Esophagus muscularis mucosa (tissue), 4 donors: ENCODE results near the gene SETX. TPM values are rescaled to one million over a fixed set of nuclear protein-coding genes. Genes with fewer than 3 reads are reported as not detected.

Experiments
- DNase-seq: peaks from one replicate; pipeline ENCODE4 v3.0.0-alpha.2; 2017; ENCODE audit errors: extremely low spot score
- H3K27ac ChIP-seq, 4 donors: fragments of 200-600 bp; sonication (generic); replicated peaks in 1 of 4; 1 replicate in 3 of 4; 2 replicates in 1 of 4; pipeline ENCODE4 v1.5.1; 2016 to 2019; ENCODE audit warnings: mild to moderate bottlenecking in 1 of 4
- H3K27me3 ChIP-seq, 4 donors: fragments of 200-600 bp; sonication (generic); one replicate each; pipeline versions ENCODE4 v1.5.1 to v1.6.0; 2016 to 2019
- H3K36me3 ChIP-seq, 4 donors: fragments of 200-600 bp; sonication (generic); one replicate each; pipeline ENCODE4 v1.5.1; 2016 to 2019
- H3K4me1 ChIP-seq, 4 donors: fragments of 200-600 bp; sonication (generic); one replicate each; pipeline ENCODE4 v1.5.1; 2016 to 2019
- H3K4me3 ChIP-seq, 4 donors: fragments of 200-600 bp; sonication (generic); 1 replicate in 2 of 4; 2 replicates in 2 of 4; pipeline ENCODE4 v1.5.1; 2016 to 2019; ENCODE audit warnings: mild to moderate bottlenecking in 4 of 4, moderate library complexity in 1 of 4
- H3K9me3 ChIP-seq, 4 donors: fragments of 200-600 bp; sonication (generic); 1 replicate in 3 of 4; 2 replicates in 1 of 4; pipeline ENCODE4 v1.5.1; 2016 to 2019
- EP300 ChIP-seq: sonication (generic); formaldehyde crosslinking; IDR thresholded peaks from one replicate; pipeline ENCODE4 v1.6.1; 2017; ENCODE audit warnings: antibody characterized with exemption
- POLR2A ChIP-seq: fragments of 450-650 bp; IDR thresholded peaks from one replicate; pipeline ENCODE4 v1.6.1; 2017; ENCODE audit warnings: antibody characterized with exemption, moderate library complexity, mild to moderate bottlenecking, low read depth
- POLR2AphosphoS5 ChIP-seq, 2 donors: sonication (generic); formaldehyde crosslinking; IDR thresholded peaks; one replicate each; pipeline ENCODE4 v1.6.1; 2017; ENCODE audit warnings: antibody characterized with exemption in 2 of 2
- WGBS: methylation state at CpG from one replicate; pipeline ENCODE4 v1.1.5; 2018; 5-methylcytosine and 5-hydroxymethylcytosine counted together
- intact Hi-C: fragments of 100-400 bp; cut with DNase I; formaldehyde crosslinking; loops from one replicate; pipeline ENCODE4 v1.15.1; 2023
- total RNA-seq, 4 donors: library from RNA; depleted of rRNA; stranded (reverse); fragments of >200 nt; gene quantifications; one replicate each; pipeline versions ENCODE4 v1.1.0 to v1.2.1, GENCODE V29; 2016
- TF ChIP-seq, protein P1 (sequence below), 3 experiments: fragments of 200-600 bp in 2 of 3; fragments of 450-650 bp in 1 of 3; sonication (generic) in 2 of 3; IDR thresholded peaks; one replicate each; pipeline ENCODE4 v1.5.1; 2017 to 2019; ENCODE audit warnings: antibody characterized with exemption in 3 of 3, mild to moderate bottlenecking in 2 of 3, moderate library complexity in 1 of 3

Gene SETX
- total RNA-seq, 4 donors from 2014 or later = 44.1 to 46.9 (median 45.9) TPM

DNA sequence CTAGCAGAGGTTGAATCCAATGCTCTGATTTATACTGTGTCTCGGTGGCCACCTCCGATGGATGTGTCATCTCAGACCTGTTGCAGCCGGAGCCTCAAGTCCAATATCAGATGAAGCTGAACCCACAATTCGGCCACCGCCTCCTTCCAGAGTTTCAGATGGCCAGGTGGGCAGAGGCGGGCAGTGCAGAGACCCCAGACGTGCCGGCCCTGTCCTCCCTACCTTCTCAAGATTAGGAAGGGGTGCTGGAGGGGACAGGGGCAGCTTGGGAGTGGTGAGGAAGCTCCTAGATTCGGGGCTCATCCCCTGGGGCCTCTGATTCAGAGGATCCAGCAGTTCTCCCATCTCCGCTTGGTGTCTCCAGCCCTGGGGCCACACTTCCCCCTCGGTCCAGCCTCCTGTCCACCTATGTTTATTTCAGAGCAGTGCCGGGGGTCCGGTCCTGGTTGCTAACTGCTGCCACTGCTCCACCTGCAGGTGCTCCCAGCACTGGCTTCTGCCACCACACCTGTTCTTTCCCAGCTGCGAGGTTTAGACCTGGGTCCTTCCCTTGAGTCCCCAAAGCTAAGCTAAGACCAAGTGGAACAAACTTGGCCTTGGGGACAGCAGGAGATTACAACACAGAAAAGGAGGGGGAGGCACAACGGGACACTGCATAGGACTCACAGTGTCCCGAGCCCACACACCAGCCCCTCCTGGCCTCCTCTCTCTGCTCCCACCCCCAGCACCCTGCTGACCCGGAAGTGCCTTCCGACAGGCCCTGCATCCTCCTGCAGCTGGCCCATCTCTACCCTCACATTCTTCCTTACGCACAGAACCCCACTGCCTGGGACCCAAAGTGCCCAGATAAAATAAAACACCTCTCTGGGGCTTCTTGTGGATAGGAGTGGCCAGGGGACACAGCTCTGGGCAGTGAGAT, 111.4 kb downstream of the SETX start:
- Histone ChIP-seq H3K27me3 (peaks cover 0 to 38% (median 0%) of the 10 kb centered on the region in 4 donors), H3K4me1 (peaks cover 17 to 43% (median 40%) of the 10 kb centered on the region in 4 donors), H3K27ac (no peak overlapping the region), H3K4me3 (no peak overlapping the region), H3K9me3 (no peaks in the 10 kb centered on the region), H3K36me3 (no peaks in the 10 kb centered on the region)
- TF ChIP-seq EP300 = no peak
- no peak for TF ChIP-seq POLR2A
- no peak for TF ChIP-seq POLR2AphosphoS5 (IDR thresholded peaks at IDR 0.05)
- TF ChIP-seq, protein P1, sequence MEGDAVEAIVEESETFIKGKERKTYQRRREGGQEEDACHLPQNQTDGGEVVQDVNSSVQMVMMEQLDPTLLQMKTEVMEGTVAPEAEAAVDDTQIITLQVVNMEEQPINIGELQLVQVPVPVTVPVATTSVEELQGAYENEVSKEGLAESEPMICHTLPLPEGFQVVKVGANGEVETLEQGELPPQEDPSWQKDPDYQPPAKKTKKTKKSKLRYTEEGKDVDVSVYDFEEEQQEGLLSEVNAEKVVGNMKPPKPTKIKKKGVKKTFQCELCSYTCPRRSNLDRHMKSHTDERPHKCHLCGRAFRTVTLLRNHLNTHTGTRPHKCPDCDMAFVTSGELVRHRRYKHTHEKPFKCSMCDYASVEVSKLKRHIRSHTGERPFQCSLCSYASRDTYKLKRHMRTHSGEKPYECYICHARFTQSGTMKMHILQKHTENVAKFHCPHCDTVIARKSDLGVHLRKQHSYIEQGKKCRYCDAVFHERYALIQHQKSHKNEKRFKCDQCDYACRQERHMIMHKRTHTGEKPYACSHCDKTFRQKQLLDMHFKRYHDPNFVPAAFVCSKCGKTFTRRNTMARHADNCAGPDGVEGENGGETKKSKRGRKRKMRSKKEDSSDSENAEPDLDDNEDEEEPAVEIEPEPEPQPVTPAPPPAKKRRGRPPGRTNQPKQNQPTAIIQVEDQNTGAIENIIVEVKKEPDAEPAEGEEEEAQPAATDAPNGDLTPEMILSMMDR (IDR thresholded peaks at IDR 0.05) = no peak
- intact Hi-C loops = no loop called here
- 86% methylated on average over 11 of the region's 19 CpGs for WGBS
- DNase-seq = no peak

DNA sequence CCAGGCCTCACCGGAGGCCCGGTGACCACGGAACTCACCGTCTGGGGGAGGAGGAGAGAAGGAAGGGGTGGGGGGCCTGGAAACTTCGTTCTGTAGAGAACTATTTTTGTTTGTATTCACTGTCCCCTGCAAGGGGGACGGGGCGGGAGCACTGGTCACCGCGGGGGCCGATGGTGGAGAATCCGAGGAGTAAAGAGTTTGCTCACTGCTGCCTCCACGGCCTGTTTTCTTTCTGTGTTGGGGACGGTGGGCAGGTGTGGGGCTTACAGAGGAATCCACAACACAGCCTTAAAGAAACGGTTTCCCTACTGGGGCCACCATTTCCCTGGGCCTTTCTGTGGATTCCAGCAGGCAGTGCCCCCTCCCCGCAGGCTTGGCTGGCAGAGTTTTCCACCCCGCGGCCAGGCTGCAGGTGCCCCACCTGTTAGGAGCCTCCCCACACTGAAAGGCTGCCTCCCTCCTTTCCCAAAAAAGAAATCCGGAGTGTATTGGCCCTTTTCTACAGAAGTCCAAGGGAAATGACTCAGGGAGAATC, 112.1 kb downstream of the SETX start:
- Histone ChIP-seq H3K27ac (peak overlapping the region in 3 of 4 donors; percentile 49 to 67 (median 63)), H3K4me1 (peaks cover 17 to 43% (median 40%) of the 10 kb centered on the region in 4 donors), H3K9me3 (no peaks in the 10 kb centered on the region), H3K36me3 (no peaks in the 10 kb centered on the region), H3K4me3 (peak overlapping the region; percentile 70 to 81 (median 76)), H3K27me3 (peaks cover 0 to 33% (median 0%) of the 10 kb centered on the region in 4 donors)
- 17% methylated on average over 17 of the region's 18 CpGs for WGBS
- TF ChIP-seq POLR2AphosphoS5 (IDR thresholded peaks at IDR 0.05) (no peak), EP300 (no peak)
- TF ChIP-seq, protein P1 (IDR thresholded peaks at IDR 0.05) = no peak
- intact Hi-C loops = no loop called here
- DNase-seq = no peak

DNA sequence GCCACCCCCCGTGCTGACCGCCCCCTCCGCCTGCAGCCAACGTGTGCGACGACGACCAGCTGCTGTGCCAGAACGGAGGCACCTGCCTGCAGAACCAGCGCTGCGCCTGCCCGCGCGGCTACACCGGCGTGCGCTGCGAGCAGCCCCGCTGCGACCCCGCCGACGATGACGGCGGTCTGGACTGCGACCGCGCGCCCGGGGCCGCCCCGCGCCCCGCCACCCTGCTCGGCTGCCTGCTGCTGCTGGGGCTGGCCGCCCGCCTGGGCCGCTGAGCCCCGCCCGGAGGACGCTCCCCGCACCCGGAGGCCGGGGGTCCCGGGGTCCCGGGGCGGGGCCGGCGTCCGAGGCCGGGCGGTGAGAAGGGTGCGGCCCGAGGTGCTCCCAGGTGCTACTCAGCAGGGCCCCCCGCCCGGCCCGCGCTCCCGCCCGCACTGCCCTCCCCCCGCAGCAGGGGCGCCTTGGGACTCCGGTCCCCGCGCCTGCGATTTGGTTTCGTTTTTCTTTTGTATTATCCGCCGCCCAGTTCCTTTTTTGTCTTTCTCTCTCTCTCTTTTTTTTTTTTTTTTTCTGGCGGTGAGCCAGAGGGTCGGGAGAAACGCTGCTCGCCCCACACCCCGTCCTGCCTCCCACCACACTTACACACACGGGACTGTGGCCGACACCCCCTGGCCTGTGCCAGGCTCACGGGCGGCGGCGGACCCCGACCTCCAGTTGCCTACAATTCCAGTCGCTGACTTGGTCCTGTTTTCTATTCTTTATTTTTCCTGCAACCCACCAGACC, 112.8 kb downstream of the SETX start:
- WGBS = under 1% methylated on average over 36 of the region's 81 CpGs
- peak overlapping the region; percentile 40 to 67 (median 56) for H3K27ac ChIP-seq
- intact Hi-C loops = no loop called here

DNA sequence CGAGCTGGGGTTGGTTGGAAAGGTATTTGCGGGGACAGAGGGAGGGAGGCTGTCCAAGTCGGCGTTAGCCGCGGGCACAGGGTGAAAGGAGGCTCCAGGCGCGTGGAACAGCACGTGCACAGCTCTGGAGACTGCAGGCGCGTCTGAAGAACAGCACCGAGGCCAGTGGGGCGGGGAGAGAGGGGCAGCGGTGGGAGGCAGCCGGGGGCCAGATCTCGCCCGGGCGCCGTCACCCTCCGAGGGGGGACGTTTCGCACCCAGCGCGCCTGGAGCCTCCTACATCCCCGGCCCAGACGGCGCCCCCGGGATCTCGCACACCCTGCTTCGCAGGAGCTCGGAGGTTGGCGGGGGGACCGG, 113.3 kb downstream of the SETX start:
- 2% methylated on average over 13 of the region's 33 CpGs for WGBS
- intact Hi-C loops = no loop called here
- TF ChIP-seq POLR2AphosphoS5 (IDR thresholded peaks at IDR 0.05) (peak; percentile 1 to 17), POLR2A (no peak)
- no peak for DNase-seq
- peak overlapping the region; percentile 70 to 81 (median 76) for H3K4me3 ChIP-seq
- H3K27ac ChIP-seq = peak overlapping the region; percentile 40 to 67 (median 56)
- peaks cover 0 to 21% (median 1%) of the 10 kb centered on the region in 4 donors for H3K27me3 ChIP-seq
- peaks cover 20 to 45% (median 42%) of the 10 kb centered on the region in 4 donors for H3K4me1 ChIP-seq
- H3K9me3 ChIP-seq = no peaks in the 10 kb centered on the region
- no peaks in the 10 kb centered on the region for H3K36me3 ChIP-seq

More for the DNA sequence above, 112.8 kb downstream of the SETX start:
- peak overlapping the region; percentile 70 to 81 (median 76) for H3K4me3 ChIP-seq
- H3K36me3 ChIP-seq = no peaks in the 10 kb centered on the region
- DNase-seq = no peak
- H3K4me1 ChIP-seq = peaks cover 19 to 43% (median 40%) of the 10 kb centered on the region in 4 donors
- no peaks in the 10 kb centered on the region for H3K9me3 ChIP-seq
- peaks cover 0 to 26% (median 0%) of the 10 kb centered on the region in 4 donors for H3K27me3 ChIP-seq
- TF ChIP-seq, protein P1 (IDR thresholded peaks at IDR 0.05) = peak in 1 of 3 experiments; percentile 3
- TF ChIP-seq POLR2AphosphoS5 (IDR thresholded peaks at IDR 0.05) = no peak
